Measurements from ENCODE around the gene CCK.

CCK gene

DNA sequence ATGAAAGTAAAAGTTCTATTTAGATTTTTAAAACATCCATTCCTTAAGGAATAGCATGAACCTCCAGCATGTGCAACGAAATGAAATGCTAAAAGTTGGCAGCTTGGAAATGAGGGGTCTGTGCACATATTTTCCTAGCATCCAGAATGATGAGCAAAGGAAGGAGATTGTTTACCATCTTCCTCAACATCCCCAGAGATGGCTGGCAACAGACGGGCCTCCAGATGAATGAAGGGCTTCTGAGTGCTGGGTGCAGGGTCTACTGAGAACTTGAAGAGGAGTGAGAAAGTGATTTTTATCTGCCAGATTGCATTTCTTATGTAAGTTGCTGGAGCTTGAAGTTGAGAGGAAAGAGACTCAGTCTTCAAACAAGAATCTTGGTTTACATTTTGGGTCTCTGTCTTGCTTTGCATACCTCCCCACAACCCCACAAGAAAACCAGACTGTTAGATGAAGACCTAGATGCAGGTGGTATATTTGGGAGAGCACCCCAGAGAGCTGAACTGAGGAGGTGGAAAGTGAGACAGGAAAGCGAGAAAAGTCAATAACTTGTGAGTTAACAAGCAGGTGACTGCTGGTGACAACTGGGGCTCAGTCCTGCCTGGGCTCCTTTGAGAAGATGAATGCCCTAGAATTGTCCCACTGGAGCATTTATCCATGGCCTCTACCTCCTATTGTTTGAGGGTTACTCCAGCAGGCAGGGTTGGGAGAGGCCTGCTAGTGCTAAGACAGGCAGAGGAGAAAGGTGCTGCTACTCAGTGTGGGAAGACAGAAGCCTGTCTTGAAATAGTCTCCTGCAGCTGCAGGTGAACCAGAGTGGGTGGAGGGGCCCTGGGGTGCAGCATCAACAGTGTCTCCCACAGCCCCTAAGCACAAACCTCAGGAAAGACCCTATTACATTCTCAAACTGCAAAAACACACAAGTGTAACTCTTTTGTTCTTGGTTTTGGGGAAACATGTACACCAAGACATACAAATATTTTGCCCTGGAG is 10.5 kb upstream of the CCK start:
- Mint-ChIP-seq H3K27me3 (no peaks in the 10 kb centered on the region), H3K4me3 (no peak overlapping the region), H3K27ac (no peak overlapping the region), H3K9me3 (ENCODE audit: low read depth) (peaks cover 19% of the 10 kb centered on the region), H3K4me1 (ENCODE audit: low read depth) (no peaks in the 10 kb centered on the region), H3K36me3 (peaks cover 13% of the 10 kb centered on the region)

DNA sequence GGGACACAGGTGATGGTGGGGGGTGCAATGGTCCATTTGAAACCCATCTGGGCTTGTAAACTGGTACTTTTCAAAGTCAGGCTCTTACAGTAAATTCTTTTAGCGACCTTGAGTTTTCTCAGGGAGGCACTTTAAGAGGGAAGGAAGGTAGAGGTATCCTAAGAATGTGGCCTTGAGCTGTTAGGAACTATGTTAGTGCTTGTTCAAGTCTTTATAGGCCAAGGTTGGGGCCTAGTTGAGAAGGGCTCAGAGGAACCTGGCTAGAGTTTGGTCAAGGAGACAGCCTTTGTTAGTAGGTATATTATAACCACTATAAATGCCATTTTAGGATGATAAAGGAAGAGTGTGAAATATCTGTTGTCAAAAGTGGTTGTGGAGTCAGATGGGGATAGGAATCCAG is 9.2 kb upstream of the CCK start:
- Mint-ChIP-seq H3K36me3 (peaks cover 11% of the 10 kb centered on the region), H3K9me3 (ENCODE audit: low read depth) (peaks cover 17% of the 10 kb centered on the region), H3K27ac (no peak overlapping the region), H3K4me3 (no peak overlapping the region), H3K4me1 (ENCODE audit: low read depth) (no peaks in the 10 kb centered on the region), H3K27me3 (peaks cover 2% of the 10 kb centered on the region)

DNA sequence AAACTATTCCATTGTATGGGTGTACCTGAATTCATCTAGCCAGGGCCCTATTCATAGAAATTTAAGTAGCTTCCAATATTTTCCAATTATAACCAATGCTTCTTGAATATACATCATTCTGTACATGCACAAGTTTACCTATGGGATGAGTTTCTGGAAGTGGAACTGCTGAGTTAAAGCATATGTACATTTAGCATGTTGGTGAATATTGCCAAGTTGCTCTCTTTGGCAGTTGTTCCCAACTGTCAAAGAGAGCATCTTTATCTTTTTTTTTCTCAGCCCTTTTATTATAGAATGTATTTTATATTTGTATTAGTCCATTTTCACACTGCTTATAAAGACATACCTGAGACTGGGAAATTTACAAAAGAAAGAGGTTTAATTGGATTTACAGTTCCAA is 8.3 kb upstream of the CCK start:
- H3K27ac Mint-ChIP-seq, result no peak overlapping the region
- H3K4me3 Mint-ChIP-seq, result no peak overlapping the region
- peaks cover 6% of the 10 kb centered on the region for H3K36me3 Mint-ChIP-seq
- H3K9me3 Mint-ChIP-seq (ENCODE audit: low read depth), result peaks cover 12% of the 10 kb centered on the region
- no peaks in the 10 kb centered on the region for H3K4me1 Mint-ChIP-seq (ENCODE audit: low read depth)
- H3K27me3 Mint-ChIP-seq, result peaks cover 2% of the 10 kb centered on the region

DNA sequence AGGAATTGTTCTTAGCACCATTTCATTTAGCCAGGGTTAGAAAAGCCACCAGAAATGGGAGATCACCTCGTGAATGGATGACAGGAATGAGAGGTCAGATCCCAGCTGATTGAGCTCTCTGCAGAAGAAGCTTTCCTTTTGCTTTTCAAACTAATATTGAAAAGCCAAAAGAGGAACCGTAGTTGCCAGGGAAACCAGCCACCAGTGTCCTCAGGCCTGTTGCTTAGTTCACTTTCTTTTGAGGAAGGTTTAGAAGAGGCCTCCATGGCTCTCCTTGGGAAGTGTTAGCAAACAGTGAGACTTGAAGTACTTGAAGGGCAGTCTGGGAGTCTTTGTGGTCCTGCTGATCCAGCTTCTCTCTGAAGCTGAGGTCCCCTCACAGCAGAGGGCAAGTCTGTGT is 7.4 kb upstream of the CCK start:
- peaks cover 11% of the 10 kb centered on the region for H3K9me3 Mint-ChIP-seq (ENCODE audit: low read depth)
- H3K4me1 Mint-ChIP-seq (ENCODE audit: low read depth), result no peaks in the 10 kb centered on the region
- peaks cover 4% of the 10 kb centered on the region for H3K36me3 Mint-ChIP-seq
- peaks cover 4% of the 10 kb centered on the region for H3K27me3 Mint-ChIP-seq
- H3K4me3 Mint-ChIP-seq, result no peak overlapping the region
- no peak overlapping the region for H3K27ac Mint-ChIP-seq

DNA sequence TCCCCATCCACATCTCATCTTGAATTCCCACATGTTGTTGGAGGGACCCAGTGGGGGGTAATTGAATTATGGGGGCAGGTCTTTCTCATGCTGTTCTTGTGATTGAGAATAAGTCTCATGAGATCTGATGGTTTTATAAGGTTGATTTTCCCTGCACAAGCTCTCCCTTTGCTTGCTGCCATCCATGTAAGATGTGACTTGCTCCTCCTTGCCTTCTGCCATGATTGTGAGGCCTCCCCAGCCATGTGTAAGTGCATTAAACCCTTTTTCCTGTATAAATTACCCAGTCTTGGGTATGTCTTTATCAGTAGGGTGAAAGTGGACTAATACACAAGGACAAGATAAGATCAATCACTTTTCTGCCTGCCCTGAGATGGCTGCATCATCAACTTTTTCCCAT is 5.8 kb upstream of the CCK start:
- no peaks in the 10 kb centered on the region for H3K4me1 Mint-ChIP-seq (ENCODE audit: low read depth)

DNA sequence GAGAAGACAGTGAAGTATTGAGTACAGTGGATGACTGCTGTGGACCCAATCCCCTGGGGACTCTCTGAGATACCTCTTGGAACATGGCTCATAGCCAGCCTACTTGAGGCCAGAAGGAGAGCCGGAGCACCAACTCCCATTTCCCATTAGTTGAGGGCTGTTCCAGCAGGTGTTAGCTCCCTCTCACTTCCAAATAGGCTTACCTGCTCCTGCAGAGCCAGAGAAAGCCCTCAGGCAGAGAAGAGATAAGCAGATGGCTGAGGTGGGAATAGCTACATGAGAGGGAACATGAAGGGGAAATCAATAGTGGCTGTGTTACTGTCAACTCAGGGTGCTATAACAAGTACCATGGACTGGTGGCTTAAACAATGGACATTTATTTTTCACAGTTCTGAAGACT is 4.6 kb upstream of the CCK start:
- Mint-ChIP-seq H3K4me1 (ENCODE audit: low read depth) (peaks cover under 1% of the 10 kb centered on the region), H3K4me3 (no peak overlapping the region), H3K27ac (no peak overlapping the region), H3K9me3 (ENCODE audit: low read depth) (peaks cover 11% of the 10 kb centered on the region), H3K36me3 (peaks cover 4% of the 10 kb centered on the region), H3K27me3 (peaks cover 7% of the 10 kb centered on the region)

More for the DNA sequence above, 5.8 kb upstream of the CCK start:
- H3K27ac Mint-ChIP-seq, result no peak overlapping the region
- peaks cover 4% of the 10 kb centered on the region for H3K27me3 Mint-ChIP-seq
- H3K4me3 Mint-ChIP-seq, result no peak overlapping the region
- H3K9me3 Mint-ChIP-seq (ENCODE audit: low read depth), result peaks cover 11% of the 10 kb centered on the region
- peaks cover 4% of the 10 kb centered on the region for H3K36me3 Mint-ChIP-seq

DNA sequence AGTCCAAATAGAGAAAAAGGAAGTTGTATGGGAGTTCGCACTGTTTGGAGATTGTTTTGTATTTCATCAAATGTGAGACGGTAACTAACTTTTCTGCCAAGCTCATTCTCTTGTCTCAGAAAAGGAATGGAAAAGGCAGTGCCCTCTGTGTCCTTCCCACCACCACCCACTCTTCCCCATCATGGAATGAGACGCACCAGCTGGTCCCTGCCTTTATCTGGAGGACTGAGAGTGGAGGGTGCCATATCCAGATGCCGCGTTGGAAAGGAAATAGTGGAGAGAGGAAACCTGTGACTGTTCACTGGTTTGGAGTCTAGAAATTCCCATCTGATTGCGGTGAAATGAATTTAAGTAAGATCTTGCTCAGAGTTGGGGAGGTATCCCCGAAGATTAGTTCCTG is 3.7 kb upstream of the CCK start:
- Mint-ChIP-seq H3K27me3 (peaks cover 9% of the 10 kb centered on the region), H3K4me3 (no peak overlapping the region), H3K4me1 (ENCODE audit: low read depth) (peaks cover 3% of the 10 kb centered on the region), H3K9me3 (ENCODE audit: low read depth) (peaks cover 11% of the 10 kb centered on the region), H3K36me3 (peaks cover 4% of the 10 kb centered on the region), H3K27ac (no peak overlapping the region)

DNA sequence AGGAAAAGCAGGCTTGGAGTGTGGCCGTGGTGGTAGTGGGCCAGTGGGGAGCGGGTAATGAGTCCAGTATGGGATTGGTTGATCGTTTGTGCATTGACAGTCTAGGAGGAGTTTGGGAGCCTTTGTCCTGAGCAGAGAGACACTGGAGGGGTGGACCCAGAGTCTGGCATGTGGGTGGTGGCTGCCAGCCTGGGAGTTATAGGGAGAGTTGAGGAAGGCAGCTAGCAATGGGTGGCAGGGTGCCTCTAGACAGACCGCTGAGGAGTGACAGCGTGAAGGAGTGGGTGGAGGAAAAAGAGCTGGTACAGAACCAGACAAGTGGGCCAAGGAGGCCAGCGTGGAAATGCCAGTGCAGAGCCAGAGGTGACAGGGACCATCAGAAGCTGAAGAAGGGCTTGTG is 1.9 kb upstream of the CCK start:
- H3K36me3 Mint-ChIP-seq, result peaks cover 4% of the 10 kb centered on the region
- peaks cover 11% of the 10 kb centered on the region for H3K4me1 Mint-ChIP-seq (ENCODE audit: low read depth)
- H3K9me3 Mint-ChIP-seq (ENCODE audit: low read depth), result peaks cover 11% of the 10 kb centered on the region
- H3K4me3 Mint-ChIP-seq, result no peak overlapping the region
- no peak overlapping the region for H3K27ac Mint-ChIP-seq
- peaks cover 17% of the 10 kb centered on the region for H3K27me3 Mint-ChIP-seq

DNA sequence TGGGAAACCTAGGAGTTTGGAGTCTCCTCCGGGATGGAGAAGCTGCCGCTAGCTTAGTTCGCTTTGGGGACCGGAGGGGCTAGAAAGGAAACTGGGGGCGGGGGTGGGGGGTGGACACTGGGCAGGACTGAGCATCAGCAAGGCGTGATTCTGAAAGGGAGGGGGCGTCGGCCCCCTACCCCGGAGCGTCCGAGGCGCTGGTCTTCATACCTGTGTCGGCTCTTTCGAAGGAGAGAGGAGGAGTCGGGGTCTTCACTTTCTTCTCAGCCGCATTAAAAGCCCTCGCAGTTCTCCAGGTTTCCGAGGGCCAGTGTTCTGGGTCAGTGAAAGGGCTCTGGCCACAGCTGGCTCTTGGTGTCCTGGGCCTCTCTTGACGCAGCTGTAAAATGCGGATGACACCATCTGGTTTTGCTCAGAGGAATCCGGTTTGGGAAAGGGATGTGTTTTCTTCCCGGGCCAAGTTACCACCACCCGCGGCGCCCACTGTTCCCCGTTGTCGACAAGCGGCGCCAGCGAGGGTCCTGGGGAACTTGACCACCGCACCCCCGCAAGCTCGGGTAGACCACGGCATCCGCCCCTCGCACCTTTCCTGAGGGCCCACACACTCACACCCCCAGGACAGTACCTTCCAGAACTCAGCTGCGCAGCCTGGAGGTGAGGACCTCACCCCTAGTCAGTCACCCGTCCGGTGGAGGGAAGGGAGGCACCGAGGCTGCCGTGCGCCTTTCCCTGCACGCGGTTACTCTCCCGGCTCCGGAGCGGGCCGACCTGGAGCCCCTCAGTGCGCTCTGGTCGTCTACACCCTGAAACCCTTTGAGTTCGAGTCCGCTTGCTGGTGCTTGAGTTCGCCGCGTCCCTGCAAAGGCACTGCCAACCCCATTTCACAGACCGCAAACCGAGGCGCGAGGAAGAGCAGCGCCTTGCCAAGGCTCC is 660 bp downstream of the CCK start:
- Mint-ChIP-seq H3K9me3 (ENCODE audit: low read depth) (no peaks in the 10 kb centered on the region), H3K36me3 (no peaks in the 10 kb centered on the region), H3K27me3 (peaks cover 24% of the 10 kb centered on the region), H3K4me1 (ENCODE audit: low read depth) (peaks cover 11% of the 10 kb centered on the region), H3K27ac (no peak overlapping the region), H3K4me3 (no peak overlapping the region)

DNA sequence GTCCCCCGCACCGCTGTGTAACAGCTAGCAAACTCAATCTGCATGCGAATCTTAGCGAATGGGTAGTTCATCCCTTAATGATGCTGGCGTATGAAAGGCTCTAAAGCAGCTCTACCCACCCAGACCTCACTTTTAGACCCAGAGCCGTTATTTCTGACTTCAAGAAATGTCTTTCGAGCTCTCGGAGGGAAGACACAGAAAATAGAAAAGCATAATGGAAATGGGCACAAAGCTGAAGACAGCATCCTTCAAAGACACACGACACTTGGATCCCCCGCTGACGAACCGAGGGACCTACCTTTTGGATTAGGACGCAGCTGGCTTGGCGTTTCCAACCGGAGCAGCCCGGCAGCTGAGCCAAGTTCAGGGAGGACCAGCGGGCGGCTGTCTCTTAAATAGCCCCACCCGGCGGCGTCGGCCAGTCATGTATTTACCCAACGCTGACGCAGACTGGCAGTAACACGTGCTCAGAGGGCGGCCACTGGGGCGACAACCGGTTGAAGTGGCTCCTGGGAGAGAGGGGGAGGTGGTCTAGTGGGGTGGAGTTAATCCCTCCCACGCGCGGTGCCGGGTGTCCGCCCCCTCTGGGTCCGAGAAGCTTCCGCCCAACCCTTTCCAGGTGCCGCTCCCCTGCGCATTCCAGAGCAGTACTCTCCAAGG is 1.5 kb downstream of the CCK start:
- Mint-ChIP-seq H3K4me1 (ENCODE audit: low read depth) (peaks cover 11% of the 10 kb centered on the region), H3K27me3 (peaks cover 26% of the 10 kb centered on the region), H3K36me3 (no peaks in the 10 kb centered on the region), H3K4me3 (peak overlapping the region; percentile 59), H3K9me3 (ENCODE audit: low read depth) (no peaks in the 10 kb centered on the region), H3K27ac (no peak overlapping the region)

DNA sequence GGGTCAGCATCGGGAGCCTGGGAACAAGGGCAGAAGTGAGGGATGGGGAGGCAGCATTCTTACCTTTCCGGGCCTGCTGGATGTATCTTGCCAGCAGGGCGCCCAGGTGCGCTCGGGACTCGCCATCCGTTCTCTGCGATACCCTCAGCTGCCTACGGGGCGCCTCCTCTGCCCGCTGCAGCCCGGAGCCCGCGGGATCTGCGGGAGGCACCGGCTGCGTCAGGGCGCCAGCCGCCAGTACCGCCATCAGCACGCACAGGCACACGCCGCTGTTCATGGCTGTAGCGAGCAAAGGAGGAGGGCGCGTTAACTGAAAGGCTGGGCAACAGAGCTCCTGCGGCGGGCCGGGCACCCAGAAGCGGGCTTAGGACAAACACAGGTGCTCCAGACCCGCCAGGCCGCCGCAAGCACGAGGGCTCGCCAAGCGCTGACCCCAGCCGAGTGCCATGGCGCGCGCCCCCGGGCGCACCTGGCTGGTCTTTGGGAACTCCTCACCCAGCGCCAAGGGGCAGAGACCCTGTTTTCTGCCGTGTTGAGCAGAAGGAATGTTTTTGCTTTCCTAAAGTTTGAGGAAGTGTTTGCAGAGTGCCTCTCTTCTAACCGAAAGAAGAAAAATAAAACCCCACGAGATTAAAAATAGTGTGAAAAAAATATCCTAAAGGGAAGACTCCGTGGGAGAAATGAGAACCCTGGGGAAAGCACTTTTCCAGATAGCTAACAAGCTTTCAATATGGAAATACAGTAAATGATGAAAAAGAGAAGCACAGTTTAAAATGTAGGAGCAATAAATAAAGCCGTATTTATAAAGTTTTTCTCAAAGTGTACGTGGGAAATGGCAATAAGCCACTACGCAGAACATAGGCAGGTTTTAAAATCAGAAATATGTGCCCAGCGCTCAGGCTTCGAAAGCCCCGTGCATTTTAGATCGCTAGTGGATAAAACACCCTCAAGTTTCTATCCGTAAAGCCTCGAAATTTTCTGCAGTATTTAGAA is 2.3 kb downstream of the CCK start:
- Mint-ChIP-seq H3K9me3 (ENCODE audit: low read depth) (no peaks in the 10 kb centered on the region), H3K36me3 (no peaks in the 10 kb centered on the region), H3K4me1 (ENCODE audit: low read depth) (peaks cover 11% of the 10 kb centered on the region), H3K4me3 (peak overlapping the region; percentile 56), H3K27ac (no peak overlapping the region), H3K27me3 (peaks cover 23% of the 10 kb centered on the region)

DNA sequence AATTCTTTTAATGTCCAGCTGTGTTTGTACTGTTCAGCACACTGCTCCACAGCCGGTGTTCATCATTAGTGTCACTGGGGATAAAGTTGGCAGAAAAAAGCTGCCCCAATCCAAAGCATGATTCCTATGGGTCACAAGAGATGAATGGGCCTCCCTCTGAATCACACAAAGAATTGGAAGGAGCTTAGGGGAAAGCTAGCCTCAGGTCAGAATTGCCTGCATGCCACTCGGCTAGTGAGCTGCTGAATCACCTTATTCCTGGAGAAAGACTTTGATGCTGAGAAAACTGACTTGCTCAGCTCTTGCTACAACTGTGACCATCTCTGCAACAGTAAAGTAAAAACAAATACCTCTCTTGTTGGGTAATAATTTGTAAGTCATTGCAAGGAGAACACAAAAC is 3.5 kb downstream of the CCK start:
- Mint-ChIP-seq H3K9me3 (ENCODE audit: low read depth) (no peaks in the 10 kb centered on the region), H3K27ac (no peak overlapping the region), H3K36me3 (no peaks in the 10 kb centered on the region), H3K4me1 (ENCODE audit: low read depth) (peaks cover 11% of the 10 kb centered on the region), H3K27me3 (peaks cover 25% of the 10 kb centered on the region), H3K4me3 (no peak overlapping the region)

DNA sequence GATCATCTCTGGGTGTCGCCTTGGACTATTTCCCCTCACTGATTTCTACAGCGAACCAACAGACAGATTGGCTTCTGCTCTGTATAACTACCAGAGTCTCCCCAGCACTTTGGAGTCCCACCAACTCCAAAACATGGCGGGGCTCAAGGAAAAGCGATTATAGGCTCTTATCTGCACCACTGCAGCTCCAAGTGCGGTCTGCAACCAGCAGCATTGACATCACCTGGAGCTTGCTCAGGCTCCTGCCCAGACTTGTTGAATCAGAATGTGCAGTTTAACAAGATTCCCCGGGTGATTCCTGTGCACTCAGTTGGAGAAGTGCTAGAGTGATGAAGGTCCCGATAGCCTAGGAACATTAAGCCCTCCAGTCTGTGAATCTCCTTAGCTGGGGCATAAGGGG is 9.0 kb downstream of the CCK start:
- no peaks in the 10 kb centered on the region for H3K36me3 Mint-ChIP-seq
- no peak overlapping the region for H3K4me3 Mint-ChIP-seq
- H3K4me1 Mint-ChIP-seq (ENCODE audit: low read depth), result peaks cover 17% of the 10 kb centered on the region
- H3K27me3 Mint-ChIP-seq, result peaks cover 9% of the 10 kb centered on the region
- H3K27ac Mint-ChIP-seq, result no peak overlapping the region
- H3K9me3 Mint-ChIP-seq (ENCODE audit: low read depth), result no peaks in the 10 kb centered on the region
